T-helper 1 cell treated with Interleukin-12 subunit alpha and Interleukin-12 subunit beta and Interleukin-4 antibody, amounts not matched to agents 30 ng/mL and 1 ng/mL, for 36 hours (primary cell): ENCODE data around the gene KRR1. TPM values are rescaled to one million over a fixed set of nuclear protein-coding genes. Genes with fewer than 3 reads are reported as not detected.

Experiments
- total RNA-seq: library from RNA; stranded (reverse); gene quantifications from 2 replicates; pipeline ENCODE4 v1.2.3, GENCODE V29; 2022

The KRR1 gene
- total RNA-seq, 1 donor from 2014 or later: 79.4 TPM

Other genes with a start within 250 kb of the KRR1 start
- gene CAPS2, start 181.3 kb downstream of the KRR1 start, total RNA-seq: 2.1 and 2.8 TPM in 2 replicates
- not detected in 2 replicates for gene GLIPR1L1, start 176.9 kb downstream of the KRR1 start, total RNA-seq
- not detected in 2 replicates for gene GLIPR1L2, start 120.5 kb downstream of the KRR1 start, total RNA-seq
- 37.2 and 37.5 TPM in 2 replicates for gene GLIPR1, start 30.9 kb downstream of the KRR1 start, total RNA-seq